ENCODE measurements around the gene TWIST1. TPM values are rescaled to one million over a fixed set of nuclear protein-coding genes. Genes with fewer than 3 reads are reported as not detected.

The TWIST1 gene
- total and polyA plus RNA-seq, 2 of the 13 experiments (the other 11 are each of a cell fraction or from before 2014, with no cell fraction given) = not detected

- no peak for TF ChIP-seq ZNF607 (CRISPR knock-in tag; IDR thresholded peaks at IDR 0.05; ENCODE audit: borderline replicate concordance)
These were observed 28.1 kb upstream of the TWIST1 start (continued) for GRCh38 chr7:19145434-19146115.

- Histone ChIP-seq H3K9me3 (ENCODE audit: low read length) (peaks cover 12% of the 10 kb centered on the region; the same call in 1 of the 2 replicates), H3K4me2 (ENCODE audit: low read depth, low read length) (no peak within 1 kb of the TSS), H3K27me3 (ENCODE audit: control insufficient read depth in 1 of 2, insufficient read depth in 2 of 2, low read length in 2 of 2) (0 out of 5 replicates have a peak, but pooled peaks cover 0 to 3% of the 10 kb centered on the region in 2 experiments), H4K20me1 (ENCODE audit: insufficient read depth, low read length) (no peaks in the 10 kb centered on the region), H3K27ac (ENCODE audit: extremely low read length, insufficient read depth, low read length) (no peak within 1 kb of the TSS), H3K36me3 (replicated peaks in 1 of 2; ENCODE audit: control insufficient read depth in 1 of 2, insufficient read depth in 2 of 2, low read length in 2 of 2) (no peaks in the 10 kb centered on the region), H3K9ac (ENCODE audit: insufficient read depth, low read depth, low read length) (no peak within 1 kb of the TSS), H3K4me1 (ENCODE audit: insufficient read depth, low read length) (no peaks in the 10 kb centered on the region), H3K79me2 (ENCODE audit: insufficient read depth, low read length) (no peaks in the 10 kb centered on the region), H2AFZ (ENCODE audit: low read length) (no peak within 1 kb of the TSS), H3K4me3 (replicated peaks in 1 of 3; ENCODE audit: insufficient read depth in 1 of 3, low read depth in 2 of 3, low read length in 3 of 3) (no peak within 1 kb of the TSS)
- 27% methylated on average over 43 of the region's 51 CpGs for WGBS (ENCODE audit: low lambda C conversion rate)
- ChIA-PET POLR2A (no interaction called here), CTCF (ENCODE audit: low intra/inter-chr PET ratio, low total read pairs) (no interaction called here)
- no peak for FAIRE-seq
- intact Hi-C loops (cut with micrococcal nuclease; ENCODE audit: unreplicated experiment) (no loop called here), in situ Hi-C loops (cut with HindIII; ENCODE audit: extremely low pct_ligation_motif_present, low pct_unique_long_range_greater_than_20kb) (no loop called here)
- TF ChIP-seq PHF8 (CRISPR knock-in tag; IDR thresholded peaks at IDR 0.05) (no peak), ZNF335 (CRISPR knock-in tag; IDR thresholded peaks at IDR 0.05) (no peak), TSC22D2 (CRISPR knock-in tag; IDR thresholded peaks at IDR 0.05; ENCODE audit: borderline replicate concordance) (no peak), HNF1A (IDR thresholded peaks at IDR 0.05; ENCODE audit: low read depth) (no peak), HNF1A (CRISPR knock-in tag; IDR thresholded peaks at IDR 0.05; ENCODE audit: borderline replicate concordance) (no peak)
- no TSS peak for BruUV-seq (replicated peaks)
- no peak for ATAC-seq
- no peak for DNase-seq (ENCODE audit: low spot score)
These were observed 27.4 kb upstream of the TWIST1 start, which contains the start of gene FERD3L for GRCh38 chr7:19144661-19145433. FERD3L (minus strand) TSS chr7:19145421; CDS start chr7:19145362, 59 bp downstream.

All from HepG2 (cell line).